OCI-LY7 (cell line): ENCODE data around the gene VAC14. TPM values are rescaled to one million over a fixed set of nuclear protein-coding genes. Genes with fewer than 3 reads are reported as not detected.

ENCODE experiments used
- BruUV-seq: library from RNA; stranded (reverse); fragments of 400-500 nt; replicated peaks from 2 replicates; lab custom pipeline; 2021; lab: Mats Ljungman, UMichigan
- CTCF ChIA-PET: fragments of 300-600 bp; sonication (Branson Sonifier 250); formaldehyde crosslinking; loops from one replicate; lab custom pipeline; 2022; ENCODE audit warnings: antibody characterized with exemption; ENCODE audit not compliant: unreplicated experiment; lab: Charles Lee
- POLR2A ChIA-PET: fragments of 300-600 bp; sonication (Branson Sonifier 250); formaldehyde crosslinking; loops from one replicate; lab custom pipeline; 2022; ENCODE audit warnings: antibody characterized with exemption; lab: Charles Lee
- DNase-seq: peaks from one replicate; pipeline ENCODE4 v3.0.0-alpha.2; 2015; ENCODE audit warnings: low spot score
- H2AFZ ChIP-seq: fragments of 200-600 bp; sonication (generic), shearing (Covaris generic); 2 replicates; pipeline ENCODE4 v1.6.1; 2014; ENCODE audit warnings: mild to moderate bottlenecking, antibody characterized with exemption, low read length, moderate library complexity
- H3K27ac ChIP-seq: fragments of 200-600 bp; sonication (generic); 2 replicates; pipeline ENCODE4 v1.5.1; 2014; ENCODE audit warnings: mixed run types, low read depth, mild to moderate bottlenecking, moderate library complexity, low read length, inconsistent platforms; ENCODE audit not compliant: poor library complexity, severe bottlenecking
- H3K36me3 ChIP-seq: fragments of 200-600 bp; sonication (generic); 2 replicates; pipeline ENCODE4 v1.6.1; 2014; ENCODE audit warnings: mild to moderate bottlenecking, antibody characterized with exemption, low read length, moderate library complexity, mixed read lengths; ENCODE audit not compliant: insufficient read depth
- H3K4me1 ChIP-seq: fragments of 200-600 bp; sonication (generic); 2 replicates; pipeline ENCODE4 v1.5.1; 2014; ENCODE audit warnings: mild to moderate bottlenecking, low read length; ENCODE audit not compliant: insufficient read depth, poor library complexity, severe bottlenecking
- H3K4me2 ChIP-seq: fragments of 200-600 bp; sonication (generic); 2 replicates; pipeline ENCODE4 v1.6.1; 2014; ENCODE audit warnings: mild to moderate bottlenecking, low read length
- H3K4me3 ChIP-seq: fragments of 200-600 bp; sonication (generic); 2 replicates; pipeline ENCODE4 v1.5.1; 2014; ENCODE audit warnings: mild to moderate bottlenecking, low read depth, low read length; ENCODE audit not compliant: poor library complexity, severe bottlenecking
- H3K79me2 ChIP-seq: fragments of 200-600 bp; sonication (generic); 2 replicates; pipeline ENCODE4 v1.6.1; 2016; ENCODE audit warnings: low read depth, mild to moderate bottlenecking, low read length, moderate library complexity, mixed read lengths; ENCODE audit not compliant: insufficient read depth
- H3K9me2 ChIP-seq: fragments of 200-600 bp; sonication (generic); 2 replicates; pipeline ENCODE4 v1.6.1; 2016; ENCODE audit warnings: mild to moderate bottlenecking, low read length, mixed read lengths; ENCODE audit not compliant: insufficient read depth
- H3K9me3 ChIP-seq: fragments of 200-600 bp; sonication (generic); 2 replicates; pipeline ENCODE4 v1.6.1; 2014; ENCODE audit warnings: mild to moderate bottlenecking, mixed run types, low read length, mixed read lengths
- H4K20me1 ChIP-seq: fragments of 200-600 bp; sonication (generic); 2 replicates; pipeline ENCODE4 v1.6.1; 2014; ENCODE audit warnings: mild to moderate bottlenecking, antibody characterized with exemption, low read length, moderate library complexity, mixed read lengths; ENCODE audit not compliant: insufficient read depth
- CTCF ChIP-seq: fragments of 200-600 bp; sonication (generic); conservative IDR thresholded peaks from 2 replicates; pipeline ENCODE4 v1.5.1; 2014; ENCODE audit warnings: mild to moderate bottlenecking, antibody characterized with exemption, low read length, moderate library complexity, mixed read lengths
- EZH2phosphoT487 ChIP-seq: fragments of 200-600 bp; sonication (generic); IDR thresholded peaks from 2 replicates; pipeline ENCODE4 v1.6.1; 2018; ENCODE audit warnings: low read depth, borderline replicate concordance, mild to moderate bottlenecking, mixed run types, antibody characterized with exemption, low read length, moderate library complexity, mixed read lengths
- intact Hi-C: fragments of 100-400 bp; cut with micrococcal nuclease; formaldehyde crosslinking; loops from one replicate; pipeline ENCODE4 v1.10.0; 2022; ENCODE audit not compliant: unreplicated experiment
- total RNA-seq, 2 experiments: library from RNA; depleted of rRNA in 1 of 2; stranded (reverse); fragments of >200 nt in 1 of 2; shearing (Covaris generic) in 1 of 2; gene quantifications; 2 replicates each; pipeline ENCODE4 v1.2.3, GENCODE V29; 2014 to 2022

Gene VAC14
- total RNA-seq, 2 experiments from 2014 or later = 37.6 to 43.1 TPM

DNA sequence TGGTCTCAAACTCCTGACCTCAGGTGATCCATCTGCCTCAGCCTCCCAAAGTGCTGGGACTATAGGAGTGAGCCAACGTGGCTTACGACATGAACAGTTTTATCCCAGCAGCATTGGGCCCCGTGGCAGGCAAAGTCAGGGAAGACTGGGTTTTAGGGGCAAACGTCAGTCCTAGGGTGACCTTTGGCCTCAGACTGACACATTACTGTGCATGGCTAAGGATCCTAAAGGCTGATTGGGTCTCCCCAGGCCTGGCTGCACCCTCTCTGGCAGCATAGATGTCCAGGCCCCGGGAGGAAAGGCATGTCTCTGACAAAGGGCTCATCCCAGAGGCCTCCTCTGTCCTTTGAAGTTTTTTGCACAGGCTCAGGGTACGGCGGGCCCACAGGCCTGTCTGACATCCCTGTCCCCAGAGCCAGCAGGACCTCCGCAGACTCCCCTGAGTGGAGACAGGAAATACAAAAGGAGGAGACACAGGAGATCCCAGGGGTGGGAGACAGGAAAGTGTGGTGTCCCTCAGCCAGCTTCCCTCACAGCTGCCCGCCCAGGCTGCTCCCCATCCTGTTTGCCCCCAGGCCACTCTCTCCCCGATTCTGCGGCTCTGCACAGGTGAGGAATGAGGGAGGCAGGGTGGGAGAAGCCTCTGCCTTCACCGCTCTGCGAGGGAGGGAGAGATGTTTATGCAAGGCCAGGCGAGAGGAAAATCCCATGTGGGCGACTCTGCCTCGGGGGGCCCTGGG lies 60.6 kb downstream of the VAC14 start:
- ChIA-PET POLR2A (no interaction called here), CTCF (no interaction called here)
- DNase-seq = no peak
- Histone ChIP-seq H3K4me3 (no peak overlapping the region), H3K27ac (no peak overlapping the region), H3K9me3 (no peaks in the 10 kb centered on the region), H3K36me3 (peaks cover 29% of the 10 kb centered on the region), H4K20me1 (no peaks in the 10 kb centered on the region), H3K4me2 (no peak overlapping the region), H3K79me2 (no peaks in the 10 kb centered on the region), H3K4me1 (peaks cover 18% of the 10 kb centered on the region), H3K9me2 (no peaks in the 10 kb centered on the region), H2AFZ (no peak overlapping the region)
- intact Hi-C loops = no loop called here
- no TSS peak for BruUV-seq
- TF ChIP-seq CTCF = no peak
- TF ChIP-seq EZH2phosphoT487 = no peak

DNA sequence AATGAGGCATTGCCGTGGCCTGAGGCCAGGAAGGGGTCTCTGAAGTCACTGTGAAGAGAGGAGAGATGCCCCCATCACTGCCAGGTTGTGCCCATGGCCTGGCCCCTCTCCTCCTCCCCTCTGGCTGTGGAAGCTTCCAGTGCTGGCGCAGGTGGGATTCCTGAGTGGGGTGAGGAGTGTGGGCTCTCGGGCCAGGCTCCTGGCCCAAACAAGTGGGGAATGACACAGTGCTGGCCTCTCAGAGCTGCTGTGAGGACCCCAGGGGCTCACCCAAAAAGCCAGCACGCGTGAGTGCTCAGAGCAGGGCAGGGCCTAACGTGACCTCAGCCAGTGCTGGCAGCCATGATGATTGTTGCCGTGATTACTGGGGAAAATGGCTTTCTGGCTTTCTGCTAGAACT lies 61.6 kb downstream of the VAC14 start:
- TF ChIP-seq EZH2phosphoT487 = no peak
- TF ChIP-seq CTCF = no peak
- peaks cover 18% of the 10 kb centered on the region for H3K4me1 ChIP-seq
- H3K9me2 ChIP-seq = no peaks in the 10 kb centered on the region

More for the DNA sequence above, 61.6 kb downstream of the VAC14 start:
- ChIA-PET CTCF (no interaction called here), POLR2A (no interaction called here)
- no peak overlapping the region for H3K4me2 ChIP-seq
- H3K27ac ChIP-seq = no peak overlapping the region
- H4K20me1 ChIP-seq = no peaks in the 10 kb centered on the region
- no peaks in the 10 kb centered on the region for H3K9me3 ChIP-seq
- H3K79me2 ChIP-seq = no peaks in the 10 kb centered on the region
- peaks cover 22% of the 10 kb centered on the region for H3K36me3 ChIP-seq
- H2AFZ ChIP-seq = no peak overlapping the region
- no peak overlapping the region for H3K4me3 ChIP-seq
- intact Hi-C loops = no loop called here
- DNase-seq = no peak
- BruUV-seq = no TSS peak
